K562 (cell line): ENCODE results near the gene NKG7.

Experiments used
- POLR2A ChIP-seq: fragments of 450-650 bp; conservative IDR thresholded peaks from 2 replicates; pipeline ENCODE4 v1.6.1; 2016
- TF ChIP-seq, protein P1 (sequence below): fragments of 250-450 bp; sonication (Bioruptor Pico); IDR thresholded peaks from 2 replicates; pipeline ENCODE4 v1.5.0; 2021

DNA sequence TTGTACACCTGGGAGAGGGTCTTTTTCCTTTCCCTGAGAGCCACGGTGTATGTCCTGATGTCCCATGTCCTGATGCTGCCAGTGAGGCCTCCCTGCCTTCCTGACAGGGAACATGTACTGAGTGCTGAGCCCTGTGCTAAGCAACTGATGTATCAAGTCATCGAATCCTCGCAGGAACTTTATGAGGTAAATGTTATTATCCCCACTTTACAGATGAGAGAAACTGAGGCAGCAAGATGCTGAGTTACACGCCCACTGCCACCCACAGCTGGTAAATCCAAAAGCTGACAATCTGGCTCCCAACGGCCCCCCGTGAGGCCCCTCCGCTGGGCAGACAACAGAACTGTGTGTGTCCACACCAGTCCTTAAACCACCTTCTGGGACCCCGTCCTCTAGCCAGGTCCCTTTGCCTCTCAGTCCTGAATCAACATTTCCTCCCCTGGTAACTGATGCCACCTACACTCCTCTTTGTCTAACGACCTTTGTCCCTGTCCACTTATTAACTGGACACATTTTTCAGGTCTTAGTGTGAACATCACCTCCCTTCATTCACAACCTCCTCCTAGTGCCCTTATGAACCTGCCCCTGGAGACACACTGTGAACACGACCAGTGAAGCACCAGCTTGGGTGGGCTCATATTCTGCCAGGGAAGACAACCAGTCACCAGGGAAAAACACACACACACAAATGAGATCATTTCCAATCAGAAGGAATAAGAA is 25.1 kb downstream of the NKG7 start:
- TF ChIP-seq, protein P1, sequence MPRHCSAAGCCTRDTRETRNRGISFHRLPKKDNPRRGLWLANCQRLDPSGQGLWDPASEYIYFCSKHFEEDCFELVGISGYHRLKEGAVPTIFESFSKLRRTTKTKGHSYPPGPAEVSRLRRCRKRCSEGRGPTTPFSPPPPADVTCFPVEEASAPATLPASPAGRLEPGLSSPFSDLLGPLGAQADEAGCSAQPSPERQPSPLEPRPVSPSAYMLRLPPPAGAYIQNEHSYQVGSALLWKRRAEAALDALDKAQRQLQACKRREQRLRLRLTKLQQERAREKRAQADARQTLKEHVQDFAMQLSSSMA, result no peak
- TF ChIP-seq POLR2A, result no peak
